SK-N-SH (cell line): ENCODE data around the gene PLEKHM1.

Experiments used
- ELF1 ChIP-seq: IDR thresholded peaks from 2 replicates; pipeline ENCODE4 v1.4.0; 2012
- GABPA ChIP-seq: IDR thresholded peaks from 2 replicates; pipeline ENCODE4 v1.4.0; 2012; ENCODE audit warnings: low read depth, mild to moderate bottlenecking
- JUND ChIP-seq: IDR thresholded peaks from 2 replicates; pipeline ENCODE4 v1.4.0; 2012
- MXI1 ChIP-seq: IDR thresholded peaks from 2 replicates; pipeline ENCODE4 v1.6.1; 2012; ENCODE audit warnings: mild to moderate bottlenecking, low read depth, low read length, improper control_type of control experiment
- NFIC ChIP-seq: IDR thresholded peaks from 2 replicates; pipeline ENCODE4 v1.4.0; 2012; ENCODE audit warnings: borderline replicate concordance
- NRF1 ChIP-seq: IDR thresholded peaks from 2 replicates; pipeline ENCODE4 v1.6.1; 2012; ENCODE audit warnings: low read depth, mild to moderate bottlenecking, low read length
- RCOR1 ChIP-seq: fragments of 150-350 bp; IDR thresholded peaks from 2 replicates; pipeline ENCODE4 v1.6.1; 2017; ENCODE audit warnings: antibody characterized with exemption, low read length
- TF ChIP-seq, protein P1 (sequence below): fragments of 200-600 bp; sonication (generic); IDR thresholded peaks from 2 replicates; pipeline ENCODE4 v1.6.1; 2017; ENCODE audit warnings: antibody characterized with exemption, mild to moderate bottlenecking, moderate library complexity
- TF ChIP-seq, protein P2 (sequence below): IDR thresholded peaks from 2 replicates; pipeline ENCODE4 v1.4.0; 2012; ENCODE audit warnings: low read depth
- TF ChIP-seq, protein P3 (sequence below): IDR thresholded peaks from 2 replicates; pipeline ENCODE4 v1.6.1; 2012; ENCODE audit warnings: mild to moderate bottlenecking, low read depth, low read length, moderate library complexity

- TF ChIP-seq, protein P1, sequence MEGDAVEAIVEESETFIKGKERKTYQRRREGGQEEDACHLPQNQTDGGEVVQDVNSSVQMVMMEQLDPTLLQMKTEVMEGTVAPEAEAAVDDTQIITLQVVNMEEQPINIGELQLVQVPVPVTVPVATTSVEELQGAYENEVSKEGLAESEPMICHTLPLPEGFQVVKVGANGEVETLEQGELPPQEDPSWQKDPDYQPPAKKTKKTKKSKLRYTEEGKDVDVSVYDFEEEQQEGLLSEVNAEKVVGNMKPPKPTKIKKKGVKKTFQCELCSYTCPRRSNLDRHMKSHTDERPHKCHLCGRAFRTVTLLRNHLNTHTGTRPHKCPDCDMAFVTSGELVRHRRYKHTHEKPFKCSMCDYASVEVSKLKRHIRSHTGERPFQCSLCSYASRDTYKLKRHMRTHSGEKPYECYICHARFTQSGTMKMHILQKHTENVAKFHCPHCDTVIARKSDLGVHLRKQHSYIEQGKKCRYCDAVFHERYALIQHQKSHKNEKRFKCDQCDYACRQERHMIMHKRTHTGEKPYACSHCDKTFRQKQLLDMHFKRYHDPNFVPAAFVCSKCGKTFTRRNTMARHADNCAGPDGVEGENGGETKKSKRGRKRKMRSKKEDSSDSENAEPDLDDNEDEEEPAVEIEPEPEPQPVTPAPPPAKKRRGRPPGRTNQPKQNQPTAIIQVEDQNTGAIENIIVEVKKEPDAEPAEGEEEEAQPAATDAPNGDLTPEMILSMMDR = no peak
- no peak for TF ChIP-seq NFIC
- TF ChIP-seq, protein P2, sequence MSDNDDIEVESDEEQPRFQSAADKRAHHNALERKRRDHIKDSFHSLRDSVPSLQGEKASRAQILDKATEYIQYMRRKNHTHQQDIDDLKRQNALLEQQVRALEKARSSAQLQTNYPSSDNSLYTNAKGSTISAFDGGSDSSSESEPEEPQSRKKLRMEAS = no peak
- TF ChIP-seq GABPA = no peak
- no peak for TF ChIP-seq NRF1
- TF ChIP-seq, protein P3, sequence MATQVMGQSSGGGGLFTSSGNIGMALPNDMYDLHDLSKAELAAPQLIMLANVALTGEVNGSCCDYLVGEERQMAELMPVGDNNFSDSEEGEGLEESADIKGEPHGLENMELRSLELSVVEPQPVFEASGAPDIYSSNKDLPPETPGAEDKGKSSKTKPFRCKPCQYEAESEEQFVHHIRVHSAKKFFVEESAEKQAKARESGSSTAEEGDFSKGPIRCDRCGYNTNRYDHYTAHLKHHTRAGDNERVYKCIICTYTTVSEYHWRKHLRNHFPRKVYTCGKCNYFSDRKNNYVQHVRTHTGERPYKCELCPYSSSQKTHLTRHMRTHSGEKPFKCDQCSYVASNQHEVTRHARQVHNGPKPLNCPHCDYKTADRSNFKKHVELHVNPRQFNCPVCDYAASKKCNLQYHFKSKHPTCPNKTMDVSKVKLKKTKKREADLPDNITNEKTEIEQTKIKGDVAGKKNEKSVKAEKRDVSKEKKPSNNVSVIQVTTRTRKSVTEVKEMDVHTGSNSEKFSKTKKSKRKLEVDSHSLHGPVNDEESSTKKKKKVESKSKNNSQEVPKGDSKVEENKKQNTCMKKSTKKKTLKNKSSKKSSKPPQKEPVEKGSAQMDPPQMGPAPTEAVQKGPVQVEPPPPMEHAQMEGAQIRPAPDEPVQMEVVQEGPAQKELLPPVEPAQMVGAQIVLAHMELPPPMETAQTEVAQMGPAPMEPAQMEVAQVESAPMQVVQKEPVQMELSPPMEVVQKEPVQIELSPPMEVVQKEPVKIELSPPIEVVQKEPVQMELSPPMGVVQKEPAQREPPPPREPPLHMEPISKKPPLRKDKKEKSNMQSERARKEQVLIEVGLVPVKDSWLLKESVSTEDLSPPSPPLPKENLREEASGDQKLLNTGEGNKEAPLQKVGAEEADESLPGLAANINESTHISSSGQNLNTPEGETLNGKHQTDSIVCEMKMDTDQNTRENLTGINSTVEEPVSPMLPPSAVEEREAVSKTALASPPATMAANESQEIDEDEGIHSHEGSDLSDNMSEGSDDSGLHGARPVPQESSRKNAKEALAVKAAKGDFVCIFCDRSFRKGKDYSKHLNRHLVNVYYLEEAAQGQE = no peak
- TF ChIP-seq MXI1 = no peak
- no peak for TF ChIP-seq JUND
- no peak for TF ChIP-seq RCOR1
- TF ChIP-seq ELF1 = no peak
These were observed 79.0 kb downstream of the PLEKHM1 start for GRCh38 chr17:45411348-45412105.
